Colonic mucosa (tissue), 4 donors: ENCODE results near the gene SLC44A1. TPM values are rescaled to one million over a fixed set of nuclear protein-coding genes. Genes with fewer than 3 reads are reported as not detected.
"Not testable (repeated sequence)": the region's sequence is repeated elsewhere in the genome, so short reads cannot be mapped to it uniquely, and the experiment has no call there.

Source experiments
- DNase-seq: peaks from one replicate; pipeline ENCODE4 v3.0.0-alpha.2; 2020
- H3K27ac ChIP-seq: fragments of 200-600 bp; one replicate; pipeline ENCODE4 v1.8.0; 2021
- H3K27me3 ChIP-seq: fragments of 200-600 bp; one replicate; pipeline ENCODE4 v1.8.0; 2021
- H3K36me3 ChIP-seq: fragments of 200-600 bp; one replicate; pipeline ENCODE4 v1.8.0; 2021
- H3K4me1 ChIP-seq: fragments of 200-600 bp; one replicate; pipeline ENCODE4 v1.8.0; 2021; ENCODE audit warnings: mild to moderate bottlenecking
- H3K4me3 ChIP-seq: fragments of 200-600 bp; one replicate; pipeline ENCODE4 v1.8.0; 2021
- H3K9ac ChIP-seq, 2 donors: one replicate each; pipeline ENCODE4 v1.7.0; 2013; ENCODE audit warnings: control low read depth in 2 of 2, low read depth in 2 of 2, low read length in 2 of 2
- H3K9me3 ChIP-seq: fragments of 200-600 bp; one replicate; pipeline ENCODE4 v1.8.0; 2021
- intact Hi-C: fragments of 100-400 bp; cut with DNase I; formaldehyde crosslinking; loops from one replicate; pipeline ENCODE4 v1.14.1; 2022
- total RNA-seq, 2 donors: library from RNA; stranded (reverse); fragmentation: NEBNext Ultra II Directional in 1 of 2; extraction: Animal tissue kit (Norgen Biotek cat#: 25700) in 1 of 2; gene quantifications; one replicate each; pipeline ENCODE4 v1.2.1, GENCODE V29; 2021
- TF ChIP-seq, protein P1 (sequence below): fragments of 200-600 bp; IDR thresholded peaks from one replicate; pipeline ENCODE4 v1.8.0; 2022; ENCODE audit warnings: antibody characterized with exemption, mild to moderate bottlenecking
- donor health status: healthy.
- donor health status: DM: no; HTN: no; CAD: no.
- donor health status: DM: no; HTN: no; CAD: no.

SLC44A1 gene
- total RNA-seq, 2 donors from 2014 or later = 151 to 180 TPM

GRCh38 chr9:105259274-105259673 is 14.8 kb downstream of the SLC44A1 start:
- Histone ChIP-seq H3K4me3 (no peak overlapping the region), H3K4me1 (peaks cover 11% of the 10 kb centered on the region), H3K27me3 (no peaks in the 10 kb centered on the region), H3K36me3 (no peaks in the 10 kb centered on the region), H3K9ac (peak overlapping the region in 1 of 2 donors; percentile 12), H3K27ac (peak overlapping the region; percentile 65), H3K9me3 (no peaks in the 10 kb centered on the region)
- TF ChIP-seq, protein P1, sequence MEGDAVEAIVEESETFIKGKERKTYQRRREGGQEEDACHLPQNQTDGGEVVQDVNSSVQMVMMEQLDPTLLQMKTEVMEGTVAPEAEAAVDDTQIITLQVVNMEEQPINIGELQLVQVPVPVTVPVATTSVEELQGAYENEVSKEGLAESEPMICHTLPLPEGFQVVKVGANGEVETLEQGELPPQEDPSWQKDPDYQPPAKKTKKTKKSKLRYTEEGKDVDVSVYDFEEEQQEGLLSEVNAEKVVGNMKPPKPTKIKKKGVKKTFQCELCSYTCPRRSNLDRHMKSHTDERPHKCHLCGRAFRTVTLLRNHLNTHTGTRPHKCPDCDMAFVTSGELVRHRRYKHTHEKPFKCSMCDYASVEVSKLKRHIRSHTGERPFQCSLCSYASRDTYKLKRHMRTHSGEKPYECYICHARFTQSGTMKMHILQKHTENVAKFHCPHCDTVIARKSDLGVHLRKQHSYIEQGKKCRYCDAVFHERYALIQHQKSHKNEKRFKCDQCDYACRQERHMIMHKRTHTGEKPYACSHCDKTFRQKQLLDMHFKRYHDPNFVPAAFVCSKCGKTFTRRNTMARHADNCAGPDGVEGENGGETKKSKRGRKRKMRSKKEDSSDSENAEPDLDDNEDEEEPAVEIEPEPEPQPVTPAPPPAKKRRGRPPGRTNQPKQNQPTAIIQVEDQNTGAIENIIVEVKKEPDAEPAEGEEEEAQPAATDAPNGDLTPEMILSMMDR = no peak
- intact Hi-C loops = no loop called here
- no peak for DNase-seq

GRCh38 chr9:105259731-105260612 is 15.5 kb downstream of the SLC44A1 start:
- intact Hi-C loops = no loop called here
- TF ChIP-seq, protein P1 = no peak
- Histone ChIP-seq H3K9me3 (no peaks in the 10 kb centered on the region), H3K4me3 (no peak overlapping the region), H3K9ac (peak overlapping the region in 1 of 2 donors; percentile 0), H3K27me3 (no peaks in the 10 kb centered on the region), H3K27ac (peak overlapping the region; percentile 65), H3K36me3 (no peaks in the 10 kb centered on the region), H3K4me1 (peaks cover 11% of the 10 kb centered on the region)
- no peak for DNase-seq

DNA sequence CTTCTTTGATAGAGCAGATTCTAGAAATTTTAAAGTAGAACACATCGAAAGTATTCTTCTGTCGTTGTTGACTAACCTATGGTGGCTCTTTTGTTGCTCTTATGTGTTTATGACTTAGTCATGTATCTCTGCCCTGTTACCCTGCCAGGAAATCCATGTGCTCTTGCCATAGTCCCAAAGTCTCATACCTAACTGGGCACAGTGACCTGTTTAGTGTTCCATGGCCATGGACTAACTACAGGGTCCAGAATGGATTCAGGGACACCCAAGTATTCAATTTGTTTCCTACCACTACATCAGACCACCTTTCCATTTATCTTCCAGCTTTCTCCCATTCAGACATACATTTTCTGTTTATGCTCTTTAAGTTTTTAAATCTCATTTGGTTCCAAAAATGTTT is 18.0 kb downstream of the SLC44A1 start:
- Histone ChIP-seq H3K27ac (no peak overlapping the region), H3K27me3 (no peaks in the 10 kb centered on the region), H3K9me3 (no peaks in the 10 kb centered on the region), H3K9ac (no peak overlapping the region), H3K4me3 (no peak overlapping the region), H3K4me1 (peaks cover 7% of the 10 kb centered on the region), H3K36me3 (no peaks in the 10 kb centered on the region)
- TF ChIP-seq, protein P1 = no peak
- DNase-seq = no peak
- intact Hi-C loops = no loop called here

GRCh38 chr9:105264380-105264779 is 19.9 kb downstream of the SLC44A1 start:
- Histone ChIP-seq H3K27ac (no peak overlapping the region), H3K4me1 (no peaks in the 10 kb centered on the region), H3K9me3 (no peaks in the 10 kb centered on the region), H3K27me3 (no peaks in the 10 kb centered on the region), H3K36me3 (no peaks in the 10 kb centered on the region), H3K9ac (no peak overlapping the region), H3K4me3 (no peak overlapping the region)
- TF ChIP-seq, protein P1 = no peak
- DNase-seq = no peak
- intact Hi-C loops = no loop called here

DNA sequence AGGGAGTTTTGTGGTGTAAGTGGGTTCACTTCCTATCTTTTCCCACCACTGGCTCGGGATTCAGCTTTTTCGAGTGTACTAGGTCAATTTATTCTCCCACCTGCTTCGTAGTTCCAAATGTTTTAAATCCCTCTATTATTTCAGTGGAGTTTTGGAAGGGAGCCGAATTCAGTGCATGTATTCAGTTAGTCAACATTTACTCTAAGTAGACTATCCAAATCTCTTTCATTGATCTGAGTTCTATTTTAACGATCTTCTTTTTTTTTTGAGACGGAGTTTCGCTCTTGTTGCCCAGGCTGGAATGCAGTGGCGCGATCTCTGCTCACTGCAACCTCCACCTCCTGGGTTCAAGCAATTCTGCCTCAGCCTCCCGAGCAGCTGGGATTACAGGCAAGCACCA is 23.8 kb downstream of the SLC44A1 start:
- H3K36me3 ChIP-seq, H3K9ac ChIP-seq, H3K27ac ChIP-seq, H3K4me3 ChIP-seq, H3K9me3 ChIP-seq, DNase-seq, intact Hi-C loops, H3K4me1 ChIP-seq, H3K27me3 ChIP-seq: not testable (repeated sequence)

DNA sequence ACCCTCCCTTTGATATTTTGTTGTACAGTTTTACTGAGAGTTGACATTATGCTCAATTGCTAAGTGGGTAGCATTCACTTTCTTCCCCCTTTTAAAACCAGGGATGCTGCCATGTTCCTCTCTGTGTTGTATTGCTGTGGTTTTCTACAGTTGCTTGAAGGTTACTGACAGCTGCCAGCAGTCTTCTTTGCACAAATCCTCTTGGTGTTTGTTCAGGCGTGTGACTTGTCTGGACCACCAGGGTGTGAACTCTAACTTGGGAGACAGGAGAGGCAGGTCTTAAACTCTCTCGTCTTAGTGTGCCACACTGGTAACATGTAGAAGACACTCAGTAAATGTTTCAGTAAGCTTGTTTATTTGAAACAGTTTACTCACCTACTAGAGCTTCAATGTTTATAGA is 25.1 kb downstream of the SLC44A1 start:
- H3K4me1 ChIP-seq = no peaks in the 10 kb centered on the region
- TF ChIP-seq, protein P1 = no peak
- intact Hi-C loops = no loop called here
- no peaks in the 10 kb centered on the region for H3K9me3 ChIP-seq
- H3K36me3 ChIP-seq = no peaks in the 10 kb centered on the region
- H3K9ac ChIP-seq = no peak overlapping the region
- DNase-seq = no peak
- H3K27ac ChIP-seq = no peak overlapping the region
- H3K27me3 ChIP-seq = no peaks in the 10 kb centered on the region
- no peak overlapping the region for H3K4me3 ChIP-seq
